Sigmoid colon (tissue), 7 donors: ENCODE measurements around the gene COG7. TPM values are rescaled to one million over a fixed set of nuclear protein-coding genes. Genes with fewer than 3 reads are reported as not detected.

Experiments
- DNase-seq: peaks from one replicate; pipeline ENCODE4 v3.0.0-alpha.2; 2019
- H3K27ac ChIP-seq, 4 donors: fragments of 200-600 bp; sonication (generic); one replicate each; pipeline ENCODE4 v1.5.1; 2016 to 2019; ENCODE audit warnings: mild to moderate bottlenecking in 1 of 4
- H3K27me3 ChIP-seq, 3 donors: fragments of 200-600 bp; sonication (generic); one replicate each; pipeline ENCODE4 v1.5.1; 2019; ENCODE audit warnings: mild to moderate bottlenecking in 1 of 3
- H3K36me3 ChIP-seq, 4 donors: fragments of 200-600 bp; sonication (generic); one replicate each; pipeline ENCODE4 v1.5.1; 2016 to 2019
- H3K4me1 ChIP-seq, 4 donors: fragments of 200-600 bp; sonication (generic); one replicate each; pipeline ENCODE4 v1.5.1; 2017 to 2019
- H3K4me3 ChIP-seq, 4 donors: fragments of 200-600 bp; sonication (generic); one replicate each; pipeline ENCODE4 v1.5.1; 2017 to 2019; ENCODE audit warnings: mild to moderate bottlenecking in 2 of 4, moderate library complexity in 1 of 4
- H3K9me3 ChIP-seq, 4 donors: fragments of 200-600 bp in 3 of 4; sonication (generic) in 3 of 4; one replicate each; pipeline versions ENCODE4 v1.5.1 to v1.6.1; 2013 to 2019
- EP300 ChIP-seq, 4 donors: sonication (generic); formaldehyde crosslinking; IDR thresholded peaks; one replicate each; pipeline ENCODE4 v1.6.1; 2017; ENCODE audit warnings: antibody characterized with exemption in 4 of 4
- POLR2A ChIP-seq, 2 donors: fragments of 450-650 bp; IDR thresholded peaks; one replicate each; pipeline ENCODE4 v1.6.1; 2016; ENCODE audit warnings: antibody characterized with exemption in 2 of 2, mild to moderate bottlenecking in 2 of 2, moderate library complexity in 2 of 2
- POLR2AphosphoS5 ChIP-seq, 4 donors: sonication (generic); formaldehyde crosslinking; IDR thresholded peaks; one replicate each; pipeline ENCODE4 v1.6.1; 2017; ENCODE audit warnings: antibody characterized with exemption in 4 of 4
- WGBS, 2 donors: extraction: QIAGEN DNeasy Blood & Tissue Kit; methylation state at CpG; one replicate each; pipeline ENCODE4 v1.1.7; 2013; 5-methylcytosine and 5-hydroxymethylcytosine counted together
- intact Hi-C: fragments of 100-400 bp; cut with DNase I; formaldehyde crosslinking; loops from one replicate; pipeline ENCODE4 v1.15.1; 2023
- polyA plus RNA-seq, 3 donors: library from polyadenylated mRNA; stranded (reverse); fragments of 200-250 nt; gene quantifications; one replicate each; pipeline ENCODE4 v1.2.3, GENCODE V29; 2013
- total RNA-seq, 4 donors: library from RNA; depleted of rRNA; stranded (reverse); fragments of >200 nt; gene quantifications; one replicate each; pipeline ENCODE4 v1.1.0, GENCODE V29; 2016
- TF ChIP-seq, protein P1 (sequence below), 4 experiments: fragments of 450-650 bp in 3 of 4; fragments of 200-600 bp in 1 of 4; IDR thresholded peaks; one replicate each; pipeline ENCODE4 v1.5.1; 2016 to 2019; ENCODE audit warnings: antibody characterized with exemption in 4 of 4, mild to moderate bottlenecking in 3 of 4, moderate library complexity in 2 of 4
- donor health status: healthy with polysubstance abuse.
- donor health status: Bipolar disorder and iron deficiency.
- donor health status: healthy.

The COG7 gene
- total and polyA plus RNA-seq, 7 donors: 12.0 to 26.0 (median 17.4) TPM

- intact Hi-C loops: no loop called here
- no peak for TF ChIP-seq POLR2AphosphoS5 (IDR thresholded peaks at IDR 0.05)
- Histone ChIP-seq H3K27me3 (no peaks in the 10 kb centered on the region), H3K9me3 (no peaks in the 10 kb centered on the region), H3K36me3 (peaks cover 7 to 86% (median 17%) of the 10 kb centered on the region in 4 donors), H3K4me3 (no peak overlapping the region), H3K27ac (peak overlapping the region in 3 of 4 donors; percentile 59 to 69 (median 60)), H3K4me1 (peaks cover 0 to 32% (median 27%) of the 10 kb centered on the region in 4 donors)
- 87 to 93% methylated on average over 19 to 21 of the region's 21 CpGs for WGBS, 2 donors
- peak; percentile 19 for DNase-seq
Measured at GRCh38 chr16:23408242-23408822, 44.7 kb downstream of the COG7 start.

DNA sequence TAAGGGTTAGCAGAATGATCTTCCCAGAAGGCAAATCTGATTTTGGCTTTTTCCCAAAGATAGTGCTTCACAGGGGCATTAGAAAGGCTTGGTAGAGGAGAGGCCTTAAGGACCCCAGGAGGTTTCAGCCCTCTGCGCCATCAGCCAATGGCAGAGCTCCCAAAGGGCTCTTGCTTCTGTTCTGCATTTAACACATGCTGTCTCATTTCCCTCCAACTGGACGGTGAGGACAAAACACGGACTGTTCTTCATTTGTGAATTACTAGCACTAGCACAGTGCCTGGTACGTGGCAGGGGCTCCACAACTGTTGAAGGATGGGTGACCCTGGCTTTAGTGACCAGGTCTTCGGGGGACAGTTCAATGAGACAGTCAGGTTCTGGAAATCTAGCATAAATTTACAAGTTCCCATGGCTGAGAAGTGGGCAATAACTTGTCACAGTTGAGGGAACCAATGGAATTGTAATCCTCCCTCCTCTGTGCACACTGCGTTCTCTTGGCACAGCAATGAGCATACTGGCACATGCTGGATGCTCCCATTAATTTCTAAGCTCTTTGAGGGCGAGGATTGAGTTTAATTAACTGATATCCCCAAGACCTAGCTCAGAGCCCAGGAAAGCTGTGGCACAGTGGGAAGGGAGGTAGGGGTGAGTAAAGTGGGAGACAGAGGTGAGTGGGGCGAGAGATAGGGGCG lies 45.4 kb downstream of the COG7 start:
- no peak overlapping the region for H3K27ac ChIP-seq
- intact Hi-C loops: no loop called here
- peaks cover 0 to 32% (median 27%) of the 10 kb centered on the region in 4 donors for H3K4me1 ChIP-seq
- H3K36me3 ChIP-seq: peaks cover 13 to 86% (median 21%) of the 10 kb centered on the region in 4 donors
- 95 to 97% methylated on average over 9 of the region's 9 CpGs for WGBS, 2 donors
- DNase-seq: peak; percentile 28
- H3K4me3 ChIP-seq: no peak overlapping the region
- no peaks in the 10 kb centered on the region for H3K9me3 ChIP-seq
- TF ChIP-seq, protein P1, sequence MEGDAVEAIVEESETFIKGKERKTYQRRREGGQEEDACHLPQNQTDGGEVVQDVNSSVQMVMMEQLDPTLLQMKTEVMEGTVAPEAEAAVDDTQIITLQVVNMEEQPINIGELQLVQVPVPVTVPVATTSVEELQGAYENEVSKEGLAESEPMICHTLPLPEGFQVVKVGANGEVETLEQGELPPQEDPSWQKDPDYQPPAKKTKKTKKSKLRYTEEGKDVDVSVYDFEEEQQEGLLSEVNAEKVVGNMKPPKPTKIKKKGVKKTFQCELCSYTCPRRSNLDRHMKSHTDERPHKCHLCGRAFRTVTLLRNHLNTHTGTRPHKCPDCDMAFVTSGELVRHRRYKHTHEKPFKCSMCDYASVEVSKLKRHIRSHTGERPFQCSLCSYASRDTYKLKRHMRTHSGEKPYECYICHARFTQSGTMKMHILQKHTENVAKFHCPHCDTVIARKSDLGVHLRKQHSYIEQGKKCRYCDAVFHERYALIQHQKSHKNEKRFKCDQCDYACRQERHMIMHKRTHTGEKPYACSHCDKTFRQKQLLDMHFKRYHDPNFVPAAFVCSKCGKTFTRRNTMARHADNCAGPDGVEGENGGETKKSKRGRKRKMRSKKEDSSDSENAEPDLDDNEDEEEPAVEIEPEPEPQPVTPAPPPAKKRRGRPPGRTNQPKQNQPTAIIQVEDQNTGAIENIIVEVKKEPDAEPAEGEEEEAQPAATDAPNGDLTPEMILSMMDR (IDR thresholded peaks at IDR 0.05): no peak
- TF ChIP-seq POLR2AphosphoS5 (IDR thresholded peaks at IDR 0.05): no peak
- no peak for TF ChIP-seq EP300 (IDR thresholded peaks at IDR 0.05)
- TF ChIP-seq POLR2A (IDR thresholded peaks at IDR 0.05): no peak
- no peaks in the 10 kb centered on the region for H3K27me3 ChIP-seq

GRCh38 chr16:23406546-23407240 lies 46.3 kb downstream of the COG7 start:
- no peaks in the 10 kb centered on the region for H3K9me3 ChIP-seq
- peaks cover 13 to 86% (median 21%) of the 10 kb centered on the region in 4 donors for H3K36me3 ChIP-seq
- TF ChIP-seq EP300 (IDR thresholded peaks at IDR 0.05) (no peak), POLR2A (IDR thresholded peaks at IDR 0.05) (no peak)
- TF ChIP-seq, protein P1 (IDR thresholded peaks at IDR 0.05): no peak
- 95 to 96% methylated on average over 6 of the region's 6 CpGs for WGBS, 2 donors
- H3K4me3 ChIP-seq: no peak overlapping the region
- peaks cover 0 to 32% (median 27%) of the 10 kb centered on the region in 4 donors for H3K4me1 ChIP-seq
- H3K27me3 ChIP-seq: no peaks in the 10 kb centered on the region
- H3K27ac ChIP-seq: no peak overlapping the region
- intact Hi-C loops: no loop called here
- DNase-seq: peak; percentile 44

GRCh38 chr16:23406024-23406423 lies 47.0 kb downstream of the COG7 start:
- Histone ChIP-seq H3K27me3 (no peaks in the 10 kb centered on the region), H3K4me3 (no peak overlapping the region), H3K36me3 (peaks cover 13 to 86% (median 21%) of the 10 kb centered on the region in 4 donors), H3K9me3 (no peaks in the 10 kb centered on the region), H3K4me1 (peaks cover 0 to 32% (median 27%) of the 10 kb centered on the region in 4 donors), H3K27ac (no peak overlapping the region)
- DNase-seq: peak; percentile 34
- TF ChIP-seq, protein P1 (IDR thresholded peaks at IDR 0.05): no peak
- TF ChIP-seq EP300 (IDR thresholded peaks at IDR 0.05) (no peak), POLR2AphosphoS5 (IDR thresholded peaks at IDR 0.05) (no peak), POLR2A (IDR thresholded peaks at IDR 0.05) (no peak)
- intact Hi-C loops: no loop called here
- 85 to 97% methylated on average over 2 of the region's 2 CpGs for WGBS, 2 donors

DNA sequence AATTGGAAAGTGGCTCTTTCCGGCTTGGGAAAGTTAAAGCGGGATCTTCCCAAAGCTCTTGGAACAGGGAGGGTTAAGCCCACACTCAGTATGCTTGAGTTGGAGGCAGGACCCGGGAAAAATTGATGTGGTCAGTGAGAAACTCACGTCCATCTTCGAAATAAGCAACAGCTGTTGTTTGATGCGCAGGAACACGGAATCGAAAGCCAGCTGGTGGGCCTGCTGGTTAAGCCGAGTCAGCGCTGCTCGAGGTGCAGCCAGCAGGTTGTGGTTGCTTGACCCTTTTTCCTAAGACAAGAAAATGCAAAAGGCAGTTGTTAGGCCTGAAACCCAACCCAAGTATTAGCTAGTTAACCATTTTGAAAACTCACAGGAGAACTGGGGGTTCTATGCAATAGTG lies 49.4 kb downstream of the COG7 start:
- intact Hi-C loops: no loop called here
- no peaks in the 10 kb centered on the region for H3K9me3 ChIP-seq
- H3K27ac ChIP-seq: peak overlapping the region in 2 of 4 donors; percentile 32 to 44
- H3K27me3 ChIP-seq: no peaks in the 10 kb centered on the region
- peaks cover 0 to 25% (median 20%) of the 10 kb centered on the region in 4 donors for H3K4me1 ChIP-seq
- WGBS, 2 donors: 84 to 88% methylated on average over 11 of the region's 11 CpGs
- TF ChIP-seq EP300 (IDR thresholded peaks at IDR 0.05) (no peak), POLR2A (IDR thresholded peaks at IDR 0.05) (no peak), POLR2AphosphoS5 (IDR thresholded peaks at IDR 0.05) (no peak)
- TF ChIP-seq, protein P1 (IDR thresholded peaks at IDR 0.05): no peak
- H3K4me3 ChIP-seq: no peak overlapping the region
- DNase-seq: peak; percentile 63
- H3K36me3 ChIP-seq: peaks cover 13 to 85% (median 21%) of the 10 kb centered on the region in 4 donors
